Panc1 (cell line): Measurements from ENCODE around the gene POLE4.

Experiments
- POLR2AphosphoS5 ChIP-seq: IDR thresholded peaks from 2 replicates; pipeline ENCODE4 v1.6.1; 2012; ENCODE audit warnings: mild to moderate bottlenecking, low read depth, low read length, moderate library complexity
- SIN3A ChIP-seq: IDR thresholded peaks from 2 replicates; pipeline ENCODE4 v1.6.1; 2012; ENCODE audit warnings: low read depth, mild to moderate bottlenecking, low read length, moderate library complexity, borderline replicate concordance; ENCODE audit not compliant: insufficient read depth
- TCF7L2 ChIP-seq: IDR thresholded peaks from 2 replicates; pipeline ENCODE4 v1.6.1; 2011; ENCODE audit warnings: mild to moderate bottlenecking, low read depth, low read length, inconsistent platforms
- TF ChIP-seq, protein P1 (sequence below): fragments of 450-650 bp; IDR thresholded peaks from 2 replicates; pipeline ENCODE4 v1.5.1; 2017; ENCODE audit warnings: mild to moderate bottlenecking
- TF ChIP-seq, protein P2 (sequence below), 2 experiments: IDR thresholded peaks; 2 replicates each; pipeline ENCODE4 v1.6.1; 2011 to 2012; ENCODE audit warnings: low read depth in 2 of 2, control low read depth in 1 of 2, low read length in 1 of 2, mild to moderate bottlenecking in 1 of 2, moderate library complexity in 1 of 2; ENCODE audit not compliant: insufficient read depth in 1 of 2

DNA sequence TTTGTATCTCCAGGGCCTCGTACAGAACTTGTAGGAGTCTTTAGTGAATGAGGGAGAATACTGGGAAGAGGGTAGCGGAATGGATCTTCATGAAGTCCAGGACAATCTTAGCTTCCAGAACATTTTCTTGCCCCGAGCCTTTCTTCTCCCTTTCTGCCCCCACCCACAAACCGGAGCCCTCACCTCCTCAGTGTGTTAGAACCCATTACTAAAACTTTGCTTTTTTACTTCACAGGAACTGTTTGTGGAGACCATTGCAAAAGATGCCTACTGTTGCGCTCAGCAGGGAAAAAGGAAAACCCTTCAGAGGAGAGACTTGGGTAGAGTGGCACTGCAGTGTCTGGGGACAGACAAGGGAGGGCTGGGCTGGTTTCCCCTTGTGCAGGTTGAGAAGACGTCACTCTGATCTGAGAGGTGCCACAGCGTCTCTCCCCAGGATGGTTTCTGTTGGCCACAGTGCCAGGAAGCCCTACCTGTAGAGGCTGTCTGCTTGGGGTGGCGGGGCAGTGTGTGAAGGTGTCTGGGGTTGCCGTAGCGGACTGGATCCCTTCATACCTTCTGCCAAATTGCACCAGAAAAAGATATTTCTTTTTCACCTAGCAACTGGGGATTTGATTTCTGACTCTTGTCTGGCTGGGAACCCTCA, 786 bp downstream of the POLE4 start:
- no peak for TF ChIP-seq POLR2AphosphoS5
- TF ChIP-seq, protein P1, sequence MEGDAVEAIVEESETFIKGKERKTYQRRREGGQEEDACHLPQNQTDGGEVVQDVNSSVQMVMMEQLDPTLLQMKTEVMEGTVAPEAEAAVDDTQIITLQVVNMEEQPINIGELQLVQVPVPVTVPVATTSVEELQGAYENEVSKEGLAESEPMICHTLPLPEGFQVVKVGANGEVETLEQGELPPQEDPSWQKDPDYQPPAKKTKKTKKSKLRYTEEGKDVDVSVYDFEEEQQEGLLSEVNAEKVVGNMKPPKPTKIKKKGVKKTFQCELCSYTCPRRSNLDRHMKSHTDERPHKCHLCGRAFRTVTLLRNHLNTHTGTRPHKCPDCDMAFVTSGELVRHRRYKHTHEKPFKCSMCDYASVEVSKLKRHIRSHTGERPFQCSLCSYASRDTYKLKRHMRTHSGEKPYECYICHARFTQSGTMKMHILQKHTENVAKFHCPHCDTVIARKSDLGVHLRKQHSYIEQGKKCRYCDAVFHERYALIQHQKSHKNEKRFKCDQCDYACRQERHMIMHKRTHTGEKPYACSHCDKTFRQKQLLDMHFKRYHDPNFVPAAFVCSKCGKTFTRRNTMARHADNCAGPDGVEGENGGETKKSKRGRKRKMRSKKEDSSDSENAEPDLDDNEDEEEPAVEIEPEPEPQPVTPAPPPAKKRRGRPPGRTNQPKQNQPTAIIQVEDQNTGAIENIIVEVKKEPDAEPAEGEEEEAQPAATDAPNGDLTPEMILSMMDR: no peak
- TF ChIP-seq SIN3A: no peak
- TF ChIP-seq, protein P2, sequence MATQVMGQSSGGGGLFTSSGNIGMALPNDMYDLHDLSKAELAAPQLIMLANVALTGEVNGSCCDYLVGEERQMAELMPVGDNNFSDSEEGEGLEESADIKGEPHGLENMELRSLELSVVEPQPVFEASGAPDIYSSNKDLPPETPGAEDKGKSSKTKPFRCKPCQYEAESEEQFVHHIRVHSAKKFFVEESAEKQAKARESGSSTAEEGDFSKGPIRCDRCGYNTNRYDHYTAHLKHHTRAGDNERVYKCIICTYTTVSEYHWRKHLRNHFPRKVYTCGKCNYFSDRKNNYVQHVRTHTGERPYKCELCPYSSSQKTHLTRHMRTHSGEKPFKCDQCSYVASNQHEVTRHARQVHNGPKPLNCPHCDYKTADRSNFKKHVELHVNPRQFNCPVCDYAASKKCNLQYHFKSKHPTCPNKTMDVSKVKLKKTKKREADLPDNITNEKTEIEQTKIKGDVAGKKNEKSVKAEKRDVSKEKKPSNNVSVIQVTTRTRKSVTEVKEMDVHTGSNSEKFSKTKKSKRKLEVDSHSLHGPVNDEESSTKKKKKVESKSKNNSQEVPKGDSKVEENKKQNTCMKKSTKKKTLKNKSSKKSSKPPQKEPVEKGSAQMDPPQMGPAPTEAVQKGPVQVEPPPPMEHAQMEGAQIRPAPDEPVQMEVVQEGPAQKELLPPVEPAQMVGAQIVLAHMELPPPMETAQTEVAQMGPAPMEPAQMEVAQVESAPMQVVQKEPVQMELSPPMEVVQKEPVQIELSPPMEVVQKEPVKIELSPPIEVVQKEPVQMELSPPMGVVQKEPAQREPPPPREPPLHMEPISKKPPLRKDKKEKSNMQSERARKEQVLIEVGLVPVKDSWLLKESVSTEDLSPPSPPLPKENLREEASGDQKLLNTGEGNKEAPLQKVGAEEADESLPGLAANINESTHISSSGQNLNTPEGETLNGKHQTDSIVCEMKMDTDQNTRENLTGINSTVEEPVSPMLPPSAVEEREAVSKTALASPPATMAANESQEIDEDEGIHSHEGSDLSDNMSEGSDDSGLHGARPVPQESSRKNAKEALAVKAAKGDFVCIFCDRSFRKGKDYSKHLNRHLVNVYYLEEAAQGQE (IDR thresholded peaks at IDR 0.05; ENCODE audit: insufficient read depth in 1 of 2, low read depth in 2 of 2, low read length in 1 of 2): no peak
- TF ChIP-seq TCF7L2: no peak
